Caco-2 (cell line): Measurements from ENCODE around the gene FYB2. TPM values are rescaled to one million over a fixed set of nuclear protein-coding genes. Genes with fewer than 3 reads are reported as not detected.

ENCODE experiments used
- BruUV-seq: library from RNA; stranded (reverse); fragments of 400-500 nt; replicated peaks from 2 replicates; lab custom pipeline; 2021; lab: Mats Ljungman, UMichigan
- CTCF ChIA-PET: fragments of 300-600 bp; sonication (Branson Sonifier 250); formaldehyde crosslinking; loops from one replicate; lab custom pipeline; 2022; ENCODE audit warnings: antibody characterized with exemption; lab: Charles Lee
- POLR2A ChIA-PET: fragments of 300-600 bp; sonication (Branson Sonifier 250); formaldehyde crosslinking; loops from one replicate; lab custom pipeline; 2022; ENCODE audit warnings: antibody characterized with exemption; lab: Charles Lee
- DNase-seq, 2 experiments: peaks; one replicate each; pipeline versions ENCODE4 v3.0.0 to v3.0.0-alpha.2; 2020 to 2022
- H3K27me3 ChIP-seq: replicated peaks from 2 replicates; pipeline ENCODE4 v1.6.0; 2011; ENCODE audit warnings: low read length; ENCODE audit not compliant: control insufficient read depth, insufficient read depth
- H3K36me3 ChIP-seq: 2 replicates; pipeline ENCODE4 v1.5.1; 2011; ENCODE audit warnings: low read length; ENCODE audit not compliant: control insufficient read depth, insufficient read depth
- H3K4me1 ChIP-seq: fragments of 250-450 bp; sonication (Bioruptor Pico); 2 replicates; pipeline ENCODE4 v1.5.1; 2020; ENCODE audit warnings: mild to moderate bottlenecking
- H3K4me3 ChIP-seq: 2 replicates; pipeline ENCODE4 v1.5.1; 2011; ENCODE audit warnings: low read depth, mild to moderate bottlenecking, control low read depth, low read length
- H3K9me3 ChIP-seq: fragments of 250-450 bp; sonication (Bioruptor Pico); 2 replicates; pipeline ENCODE4 v1.5.1; 2020; ENCODE audit warnings: mild to moderate bottlenecking, moderate library complexity
- H3K27ac Mint-ChIP-seq: one replicate; pipeline ENCODE4 v1.8.0; 2022; ENCODE audit warnings: mixed read lengths; ENCODE audit not compliant: unreplicated experiment
- H3K27me3 Mint-ChIP-seq: one replicate; pipeline ENCODE4 v1.8.0; 2022; ENCODE audit warnings: mixed read lengths; ENCODE audit not compliant: insufficient read depth, unreplicated experiment
- H3K36me3 Mint-ChIP-seq: one replicate; pipeline ENCODE4 v1.8.0; 2022; ENCODE audit warnings: mild to moderate bottlenecking, mixed read lengths; ENCODE audit not compliant: insufficient read depth, unreplicated experiment
- H3K4me1 Mint-ChIP-seq: one replicate; pipeline ENCODE4 v1.8.0; 2022; ENCODE audit warnings: low read depth, mixed read lengths; ENCODE audit not compliant: unreplicated experiment
- H3K4me3 Mint-ChIP-seq: one replicate; pipeline ENCODE4 v1.8.0; 2022; ENCODE audit warnings: mild to moderate bottlenecking, moderate library complexity, mixed read lengths; ENCODE audit not compliant: unreplicated experiment
- H3K9me3 Mint-ChIP-seq: one replicate; pipeline ENCODE4 v1.8.0; 2022; ENCODE audit warnings: mixed read lengths; ENCODE audit not compliant: unreplicated experiment
- CTCF ChIP-seq, 2 experiments: fragments of 200-600 bp in 1 of 2; IDR thresholded peaks; 1 replicate in 1 of 2; 2 replicates in 1 of 2; pipeline versions ENCODE4 v1.5.1 to v1.8.0; 2011 to 2022; ENCODE audit warnings: antibody characterized with exemption in 1 of 2, control low read depth in 1 of 2, inconsistent platforms in 1 of 2, low read depth in 1 of 2, low read length in 1 of 2, mild to moderate bottlenecking in 1 of 2, moderate library complexity in 1 of 2; ENCODE audit not compliant: insufficient read depth in 1 of 2, severe bottlenecking in 1 of 2, unreplicated experiment in 1 of 2
- intact Hi-C: fragments of 100-400 bp; cut with micrococcal nuclease; formaldehyde crosslinking; loops from one replicate; pipeline ENCODE4 v1.10.0; 2022; ENCODE audit not compliant: unreplicated experiment
- total RNA-seq: library from RNA; stranded (reverse); gene quantifications from 2 replicates; pipeline ENCODE4 v1.2.3, GENCODE V29; 2022

Gene FYB2
- total RNA-seq, 1 experiment from 2014 or later, result 2.7 TPM

- CTCF ChIA-PET, result no interaction called here
These were observed 115.5 kb downstream of the FYB2 start for GRCh38 chr1:56703747-56704146.

GRCh38 chr1:56696663-56697062 is 122.5 kb downstream of the FYB2 start:
- H3K9me3 Mint-ChIP-seq, result peaks cover 9% of the 10 kb centered on the region
- no peak for TF ChIP-seq CTCF (IDR thresholded peaks at IDR 0.05; ENCODE audit: insufficient read depth in 1 of 2, low read depth in 1 of 2, low read length in 1 of 2, severe bottlenecking in 1 of 2, unreplicated experiment in 1 of 2)
- no peaks in the 10 kb centered on the region for H3K27me3 ChIP-seq
- H3K36me3 ChIP-seq, result no peaks in the 10 kb centered on the region
- no peak overlapping the region for H3K27ac Mint-ChIP-seq
- H3K36me3 Mint-ChIP-seq, result no peaks in the 10 kb centered on the region
- no peak overlapping the region for H3K4me3 ChIP-seq
- no peaks in the 10 kb centered on the region for H3K4me1 ChIP-seq
- no peaks in the 10 kb centered on the region for H3K4me1 Mint-ChIP-seq
- POLR2A ChIA-PET, result no interaction called here
- DNase-seq, result no peak
- no peaks in the 10 kb centered on the region for H3K27me3 Mint-ChIP-seq
- intact Hi-C loops, result no loop called here
- no peak overlapping the region for H3K4me3 Mint-ChIP-seq
- no TSS peak for BruUV-seq
- peaks cover 5% of the 10 kb centered on the region; the same call in 1 of the 2 replicates for H3K9me3 ChIP-seq
- CTCF ChIA-PET, result no interaction called here

More at GRCh38 chr1:56703747-56704146, 115.5 kb downstream of the FYB2 start:
- H3K4me1 Mint-ChIP-seq, result no peaks in the 10 kb centered on the region
- no peak for DNase-seq
- Histone ChIP-seq H3K36me3 (no peaks in the 10 kb centered on the region), H3K9me3 (peaks cover 5% of the 10 kb centered on the region; the same call in 1 of the 2 replicates), H3K27me3 (no peaks in the 10 kb centered on the region), H3K4me3 (no peak overlapping the region), H3K4me1 (peaks cover 4% of the 10 kb centered on the region; the same call in 1 of the 2 replicates)
- no peaks in the 10 kb centered on the region for H3K27me3 Mint-ChIP-seq
- peaks cover 9% of the 10 kb centered on the region for H3K9me3 Mint-ChIP-seq
- no TSS peak for BruUV-seq
- TF ChIP-seq CTCF (IDR thresholded peaks at IDR 0.05; ENCODE audit: insufficient read depth in 1 of 2, low read depth in 1 of 2, low read length in 1 of 2, severe bottlenecking in 1 of 2, unreplicated experiment in 1 of 2), result no peak
- POLR2A ChIA-PET, result no interaction called here
- intact Hi-C loops, result loop anchor here (10.0 kb wide), 1 partner anchor 59 kb away; the partner anchor contains the start of gene PRKAA2
- no peak overlapping the region for H3K4me3 Mint-ChIP-seq
- no peaks in the 10 kb centered on the region for H3K36me3 Mint-ChIP-seq
- no peak overlapping the region for H3K27ac Mint-ChIP-seq

GRCh38 chr1:56688522-56689026 is 130.6 kb downstream of the FYB2 start:
- no TSS peak for BruUV-seq
- Mint-ChIP-seq H3K27ac (peak overlapping the region; percentile 58), H3K4me3 (peak overlapping the region; percentile 25), H3K27me3 (no peaks in the 10 kb centered on the region), H3K4me1 (no peaks in the 10 kb centered on the region), H3K36me3 (no peaks in the 10 kb centered on the region), H3K9me3 (no peaks in the 10 kb centered on the region)
- H3K4me1 ChIP-seq, result peaks cover 26% of the 10 kb centered on the region
- no peak for TF ChIP-seq CTCF (IDR thresholded peaks at IDR 0.05; ENCODE audit: insufficient read depth in 1 of 2, low read depth in 1 of 2, low read length in 1 of 2, severe bottlenecking in 1 of 2, unreplicated experiment in 1 of 2)
- intact Hi-C loops, result no loop called here
- POLR2A ChIA-PET, result no interaction called here
- peak; percentile 36 to 50 for DNase-seq
- no peaks in the 10 kb centered on the region for H3K36me3 ChIP-seq
- no peaks in the 10 kb centered on the region for H3K9me3 ChIP-seq
- CTCF ChIA-PET, result no interaction called here
- H3K27me3 ChIP-seq, result no peaks in the 10 kb centered on the region
- no peak overlapping the region for H3K4me3 ChIP-seq
